ENCODE measurements around the gene PDE3B. TPM values are rescaled to one million over a fixed set of nuclear protein-coding genes. Genes with fewer than 3 reads are reported as not detected.

The PDE3B gene
- polyA plus RNA-seq, 1 experiment = 0.10 TPM

DNA sequence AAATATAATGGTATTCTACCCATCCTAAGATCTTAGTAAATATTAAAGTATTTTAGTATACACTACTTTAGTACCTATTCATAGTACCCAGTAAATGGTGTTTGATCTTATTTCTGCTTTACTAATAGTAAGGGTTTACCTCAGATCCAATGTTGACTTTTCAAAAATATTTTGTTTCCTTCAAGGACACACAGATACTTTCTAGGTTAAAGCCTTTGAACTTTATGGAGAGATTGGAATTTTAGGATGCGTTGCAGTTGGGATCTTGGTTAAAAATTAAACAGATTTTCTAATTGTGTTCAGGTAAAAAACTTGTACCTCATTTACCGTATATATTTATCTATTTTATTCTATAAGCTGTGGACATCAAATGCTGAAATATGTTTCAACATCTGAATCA, 175.2 kb downstream of the PDE3B start:
- Histone ChIP-seq H3K27me3 (ENCODE audit: control insufficient read depth, insufficient read depth, low read length) (no peaks in the 10 kb centered on the region), H3K9me3 (ENCODE audit: control insufficient read depth, insufficient read depth, low read length) (no peaks in the 10 kb centered on the region), H3K27ac (ENCODE audit: low read depth, low read length) (no peak overlapping the region), H3K4me3 (ENCODE audit: low read depth, low read length) (no peak overlapping the region)
- no peak for DNase-seq (ENCODE audit: low read depth, low spot score)
- POLR2A ChIA-PET = no interaction called here
- TF ChIP-seq, protein P1, sequence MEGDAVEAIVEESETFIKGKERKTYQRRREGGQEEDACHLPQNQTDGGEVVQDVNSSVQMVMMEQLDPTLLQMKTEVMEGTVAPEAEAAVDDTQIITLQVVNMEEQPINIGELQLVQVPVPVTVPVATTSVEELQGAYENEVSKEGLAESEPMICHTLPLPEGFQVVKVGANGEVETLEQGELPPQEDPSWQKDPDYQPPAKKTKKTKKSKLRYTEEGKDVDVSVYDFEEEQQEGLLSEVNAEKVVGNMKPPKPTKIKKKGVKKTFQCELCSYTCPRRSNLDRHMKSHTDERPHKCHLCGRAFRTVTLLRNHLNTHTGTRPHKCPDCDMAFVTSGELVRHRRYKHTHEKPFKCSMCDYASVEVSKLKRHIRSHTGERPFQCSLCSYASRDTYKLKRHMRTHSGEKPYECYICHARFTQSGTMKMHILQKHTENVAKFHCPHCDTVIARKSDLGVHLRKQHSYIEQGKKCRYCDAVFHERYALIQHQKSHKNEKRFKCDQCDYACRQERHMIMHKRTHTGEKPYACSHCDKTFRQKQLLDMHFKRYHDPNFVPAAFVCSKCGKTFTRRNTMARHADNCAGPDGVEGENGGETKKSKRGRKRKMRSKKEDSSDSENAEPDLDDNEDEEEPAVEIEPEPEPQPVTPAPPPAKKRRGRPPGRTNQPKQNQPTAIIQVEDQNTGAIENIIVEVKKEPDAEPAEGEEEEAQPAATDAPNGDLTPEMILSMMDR (IDR thresholded peaks at IDR 0.05; ENCODE audit: low read depth, low read length) = no peak
- CTCF ChIA-PET = no interaction called here

DNA sequence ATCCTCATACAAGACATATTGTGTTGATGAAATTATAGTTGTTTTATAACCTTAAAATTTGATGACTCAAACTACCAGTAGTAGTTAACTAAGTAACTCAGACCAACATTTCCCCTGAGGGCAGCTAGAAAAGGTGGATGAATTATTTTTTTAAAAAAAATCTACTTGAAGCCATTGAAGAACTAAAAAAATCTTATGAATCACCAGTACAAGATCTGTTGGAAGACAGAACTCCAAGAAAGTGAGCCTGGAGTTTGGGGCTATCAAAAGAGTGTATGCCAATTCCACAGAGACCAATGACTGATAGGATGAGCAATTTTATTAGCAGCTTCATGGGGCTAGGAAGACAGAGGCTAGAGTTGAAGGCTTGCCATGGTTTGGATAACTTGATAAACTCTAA, 176.0 kb downstream of the PDE3B start:
- POLR2A ChIA-PET = no interaction called here
- CTCF ChIA-PET = no interaction called here

DNA sequence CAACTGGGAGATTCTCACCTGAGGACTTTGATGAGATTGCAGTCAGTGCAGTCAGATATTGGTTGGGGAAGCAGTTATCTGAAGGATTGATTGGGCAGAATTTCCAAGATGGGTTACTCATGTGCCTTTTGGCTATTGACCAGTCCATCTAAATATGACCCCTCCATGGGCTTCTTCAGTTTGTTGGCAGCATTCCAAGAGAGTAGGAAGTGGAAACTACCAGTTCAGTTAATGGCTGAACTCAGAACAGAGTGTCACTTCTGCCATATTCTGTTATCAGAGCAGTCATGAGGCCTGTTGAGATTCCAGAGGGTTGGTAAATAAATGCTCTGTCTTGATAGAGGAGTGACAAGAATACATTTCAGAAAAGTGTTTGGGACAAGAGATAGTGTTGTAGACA, 177.4 kb downstream of the PDE3B start:
- ChIA-PET POLR2A (no interaction called here), CTCF (no interaction called here)
- Histone ChIP-seq H3K27me3 (ENCODE audit: control insufficient read depth, insufficient read depth, low read length) (no peaks in the 10 kb centered on the region), H3K9me3 (ENCODE audit: control insufficient read depth, insufficient read depth, low read length) (no peaks in the 10 kb centered on the region), H3K4me3 (ENCODE audit: low read depth, low read length) (no peak overlapping the region), H3K27ac (ENCODE audit: low read depth, low read length) (no peak overlapping the region)
- TF ChIP-seq, protein P1 (IDR thresholded peaks at IDR 0.05; ENCODE audit: low read depth, low read length) = no peak
- DNase-seq (ENCODE audit: low read depth, low spot score) = no peak

More for the DNA sequence above, 176.0 kb downstream of the PDE3B start:
- no peak for DNase-seq (ENCODE audit: low read depth, low spot score)
- Histone ChIP-seq H3K27ac (ENCODE audit: low read depth, low read length) (no peak overlapping the region), H3K27me3 (ENCODE audit: control insufficient read depth, insufficient read depth, low read length) (no peaks in the 10 kb centered on the region), H3K4me3 (ENCODE audit: low read depth, low read length) (no peak overlapping the region), H3K9me3 (ENCODE audit: control insufficient read depth, insufficient read depth, low read length) (no peaks in the 10 kb centered on the region)
- TF ChIP-seq, protein P1 (IDR thresholded peaks at IDR 0.05; ENCODE audit: low read depth, low read length) = no peak

DNA sequence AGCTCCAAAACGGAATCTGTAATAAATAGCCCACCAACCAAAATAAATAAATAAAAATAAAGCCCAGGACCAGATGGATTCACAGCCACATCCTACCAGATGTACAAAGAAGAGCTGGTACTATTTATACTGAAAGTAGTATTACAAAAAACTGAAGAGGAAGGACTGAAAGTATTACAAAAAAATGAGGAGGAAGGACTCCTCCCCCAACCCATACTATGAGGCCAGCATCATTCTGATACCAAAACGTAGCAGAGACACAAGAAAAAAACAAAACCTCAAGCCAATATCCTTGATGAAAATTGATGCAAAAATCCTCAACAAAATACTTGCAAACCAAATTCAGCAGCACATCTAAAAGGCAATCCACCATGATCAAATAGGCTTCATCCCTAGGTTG, 183.0 kb downstream of the PDE3B start:
- Histone ChIP-seq H3K27me3 (ENCODE audit: control insufficient read depth, insufficient read depth, low read length) (no peaks in the 10 kb centered on the region), H3K27ac (ENCODE audit: low read depth, low read length) (no peak overlapping the region), H3K9me3 (ENCODE audit: control insufficient read depth, insufficient read depth, low read length) (no peaks in the 10 kb centered on the region), H3K4me3 (ENCODE audit: low read depth, low read length) (no peak overlapping the region)
- TF ChIP-seq, protein P1 (IDR thresholded peaks at IDR 0.05; ENCODE audit: low read depth, low read length) = no peak
- POLR2A ChIA-PET = no interaction called here
- CTCF ChIA-PET = no interaction called here
- no peak for DNase-seq (ENCODE audit: low read depth, low spot score)

DNA sequence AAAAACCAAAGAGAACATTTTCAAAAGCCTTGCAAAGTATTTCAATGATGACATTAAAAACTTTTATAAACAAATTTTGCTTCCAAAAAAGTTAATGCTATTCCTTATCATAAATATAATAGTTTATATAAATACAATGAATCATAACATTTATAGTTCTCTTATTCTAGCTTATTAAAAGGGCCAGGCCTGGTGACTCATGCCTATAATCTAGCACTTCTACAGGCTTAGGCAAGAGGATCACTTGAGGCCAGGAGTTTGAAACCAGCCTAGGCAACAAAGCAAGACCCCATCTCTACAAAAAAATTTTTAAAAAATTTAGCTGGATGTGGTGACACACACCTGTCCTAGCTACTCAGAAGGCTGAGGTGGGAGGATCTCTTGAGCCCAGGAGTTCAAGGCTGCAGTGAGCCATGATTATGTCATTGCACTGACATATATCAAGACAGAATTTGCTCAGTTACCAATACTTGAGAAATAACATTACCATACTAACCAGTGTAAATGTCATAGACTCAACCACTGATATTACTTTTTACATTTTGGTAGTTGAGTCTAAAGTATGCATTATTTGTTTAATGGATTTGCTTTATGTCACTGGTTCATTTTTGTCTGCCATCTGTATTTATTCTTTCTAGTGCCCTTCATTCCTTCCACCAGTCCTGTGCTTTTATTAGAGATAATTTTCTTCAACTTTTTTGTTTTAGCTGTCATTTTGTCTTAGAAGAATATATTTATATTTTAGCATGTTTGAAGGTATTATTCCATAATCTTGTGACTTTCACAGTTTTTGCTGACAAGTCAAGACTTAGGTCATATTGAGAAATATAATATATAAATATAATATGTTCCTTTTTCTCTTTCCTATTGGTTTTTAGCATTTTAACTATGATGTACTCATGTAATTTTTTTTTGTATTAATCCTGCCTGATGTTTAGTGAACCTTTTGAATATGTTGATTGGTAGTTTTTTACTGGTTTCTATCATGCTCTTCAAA, 192.2 kb downstream of the PDE3B start:
- TF ChIP-seq, protein P1 (IDR thresholded peaks at IDR 0.05; ENCODE audit: low read depth, low read length) = no peak
- ChIA-PET POLR2A (no interaction called here), CTCF (interaction anchor here (1.6 kb wide), 1 partner anchor 72 kb away, joined by 4 read pairs; no protein-coding TSS in a partner anchor)
- H3K4me3 ChIP-seq (ENCODE audit: low read depth, low read length) = no peak overlapping the region
- no peak overlapping the region for H3K27ac ChIP-seq (ENCODE audit: low read depth, low read length)
- H3K27me3 ChIP-seq (ENCODE audit: control insufficient read depth, insufficient read depth, low read length) = no peaks in the 10 kb centered on the region
- no peaks in the 10 kb centered on the region for H3K9me3 ChIP-seq (ENCODE audit: control insufficient read depth, insufficient read depth, low read length)
- DNase-seq (ENCODE audit: low read depth, low spot score) = no peak
